GM18505 (cell line): ENCODE results near the gene HDHD3.

Source experiments
- ATAC-seq: cut with Tn5 transposase; IDR thresholded peaks from one replicate; pipeline ENCODE4 v1.9.1; 2021; ENCODE audit not compliant: unreplicated experiment
- POLR2A ChIP-seq: IDR thresholded peaks from 4 replicates; pipeline ENCODE4 v1.6.1; 2011; ENCODE audit warnings: borderline replicate concordance; ENCODE audit not compliant: insufficient read depth, insufficient read length; ENCODE audit errors: extremely low read depth

Gene HDHD3

DNA sequence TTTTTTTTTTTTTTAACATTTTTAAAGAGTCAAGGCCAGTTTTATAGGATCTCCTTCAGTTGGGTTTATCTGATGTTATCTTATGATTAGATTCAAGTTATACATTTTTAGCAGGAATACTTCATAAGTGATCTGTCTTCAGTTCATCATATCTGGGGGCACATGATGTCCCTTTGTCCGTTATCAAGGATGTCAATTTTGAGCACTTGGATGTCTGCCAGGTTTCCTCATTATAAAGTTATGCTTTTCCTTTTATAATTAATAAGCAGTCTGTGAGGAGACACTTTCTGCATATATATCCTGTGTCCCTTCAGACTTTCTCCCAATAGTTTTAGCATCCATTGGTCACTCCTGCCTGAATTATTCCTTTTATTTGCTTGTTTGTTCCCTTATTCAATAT is 11.8 kb downstream of the HDHD3 start:
- no peak for ATAC-seq
- no peak for TF ChIP-seq POLR2A

DNA sequence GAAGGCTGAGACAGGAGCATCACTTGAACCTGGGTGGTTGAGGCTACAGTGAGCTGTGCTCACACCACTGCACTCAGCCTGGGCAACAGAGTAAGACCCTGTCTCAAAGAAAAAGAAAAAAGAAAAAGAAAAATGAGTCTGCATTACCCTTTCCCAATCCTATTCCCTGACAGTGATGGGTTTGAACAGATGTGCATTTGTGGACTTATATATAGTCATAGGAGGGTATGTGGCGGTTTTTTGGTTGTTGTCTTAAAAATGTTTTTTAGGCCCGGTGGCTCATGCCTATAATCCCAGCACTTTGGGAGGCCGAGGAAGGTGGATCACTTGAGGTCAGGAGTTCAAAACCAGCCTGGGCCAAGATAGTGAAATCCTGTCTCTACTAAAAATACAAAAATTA is 13.4 kb downstream of the HDHD3 start:
- no peak for TF ChIP-seq POLR2A
- ATAC-seq, result no peak

GRCh38 chr9:113361304-113362018 is 15.3 kb downstream of the HDHD3 start:
- no peak for TF ChIP-seq POLR2A
- ATAC-seq, result no peak

DNA sequence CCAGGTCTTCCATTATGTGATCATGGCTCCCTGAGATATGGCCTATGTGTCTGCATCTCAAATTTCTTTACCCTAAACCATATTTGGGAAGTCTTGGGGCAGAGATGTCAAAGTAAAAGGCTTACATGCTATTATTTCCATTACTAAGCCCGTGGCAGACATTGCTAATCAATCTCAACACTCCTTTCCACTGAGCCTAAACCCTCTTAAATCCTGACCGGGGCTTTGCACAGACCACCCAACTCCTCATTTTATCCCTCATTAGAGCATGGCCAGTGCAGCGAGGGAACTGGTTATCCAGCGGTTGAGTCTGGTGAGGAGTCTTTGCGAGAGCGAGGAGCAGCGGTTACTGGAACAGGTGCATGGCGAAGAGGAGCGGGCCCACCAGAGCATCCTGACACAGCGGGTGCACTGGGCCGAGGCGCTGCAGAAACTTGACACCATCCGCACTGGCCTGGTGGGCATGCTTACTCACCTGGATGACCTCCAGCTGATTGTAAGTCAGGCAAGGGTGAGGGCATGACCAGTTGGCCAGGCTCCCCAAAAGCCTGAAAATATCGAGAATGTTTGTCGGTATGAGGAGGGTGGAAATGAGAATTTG is 16.4 kb downstream of the HDHD3 start:
- TF ChIP-seq POLR2A, result no peak
- no peak for ATAC-seq

- ATAC-seq, result no peak
- no peak for TF ChIP-seq POLR2A
Measured at GRCh38 chr9:113359385-113359784, 17.4 kb downstream of the HDHD3 start.

DNA sequence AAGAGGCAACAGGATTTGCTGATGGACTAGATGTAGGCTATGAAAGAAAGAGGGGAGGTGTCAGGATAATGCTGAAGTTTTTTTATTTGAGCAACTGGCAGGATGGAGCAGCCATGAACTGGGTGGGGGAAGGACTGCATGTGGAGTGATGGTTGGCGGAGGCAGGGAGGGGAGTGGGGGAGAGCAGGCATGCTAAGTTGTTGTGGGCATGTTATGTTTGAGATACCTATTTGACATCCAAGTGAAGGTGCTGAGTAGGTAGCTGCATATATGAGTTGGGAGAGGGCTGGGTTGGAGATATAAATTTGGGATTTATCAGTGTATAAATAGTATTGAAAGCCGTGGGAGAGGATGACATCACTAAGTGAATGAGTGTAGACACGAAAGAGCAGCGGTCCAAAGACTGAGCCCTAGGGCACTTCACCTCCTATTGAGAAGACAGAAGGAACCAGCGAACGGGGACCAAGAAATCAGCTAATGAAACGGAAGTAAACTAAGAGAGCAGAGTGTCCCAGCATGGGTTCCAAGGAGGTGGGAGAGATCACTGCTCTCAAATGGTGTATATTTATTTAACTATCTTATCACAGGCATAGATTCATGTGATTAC is 20.0 kb downstream of the HDHD3 start:
- no peak for ATAC-seq
- no peak for TF ChIP-seq POLR2A

- ATAC-seq, result no peak
- TF ChIP-seq POLR2A, result no peak
Measured at GRCh38 chr9:113355040-113355596, 21.7 kb downstream of the HDHD3 start.

- no peak for ATAC-seq
- TF ChIP-seq POLR2A, result no peak
Measured at GRCh38 chr9:113352411-113352810, 24.4 kb downstream of the HDHD3 start.

- no peak for TF ChIP-seq POLR2A
- ATAC-seq, result no peak
Measured at GRCh38 chr9:113352006-113352405, 24.8 kb downstream of the HDHD3 start.

- ATAC-seq, result peak; percentile 41
Measured at GRCh38 chr9:113350937-113351336, 25.8 kb downstream of the HDHD3 start.

GRCh38 chr9:113350107-113350661 is 26.6 kb downstream of the HDHD3 start:
- no peak for ATAC-seq
- peak; percentile 2 for TF ChIP-seq POLR2A

More at GRCh38 chr9:113350937-113351336, 25.8 kb downstream of the HDHD3 start:
- TF ChIP-seq POLR2A, result no peak

DNA sequence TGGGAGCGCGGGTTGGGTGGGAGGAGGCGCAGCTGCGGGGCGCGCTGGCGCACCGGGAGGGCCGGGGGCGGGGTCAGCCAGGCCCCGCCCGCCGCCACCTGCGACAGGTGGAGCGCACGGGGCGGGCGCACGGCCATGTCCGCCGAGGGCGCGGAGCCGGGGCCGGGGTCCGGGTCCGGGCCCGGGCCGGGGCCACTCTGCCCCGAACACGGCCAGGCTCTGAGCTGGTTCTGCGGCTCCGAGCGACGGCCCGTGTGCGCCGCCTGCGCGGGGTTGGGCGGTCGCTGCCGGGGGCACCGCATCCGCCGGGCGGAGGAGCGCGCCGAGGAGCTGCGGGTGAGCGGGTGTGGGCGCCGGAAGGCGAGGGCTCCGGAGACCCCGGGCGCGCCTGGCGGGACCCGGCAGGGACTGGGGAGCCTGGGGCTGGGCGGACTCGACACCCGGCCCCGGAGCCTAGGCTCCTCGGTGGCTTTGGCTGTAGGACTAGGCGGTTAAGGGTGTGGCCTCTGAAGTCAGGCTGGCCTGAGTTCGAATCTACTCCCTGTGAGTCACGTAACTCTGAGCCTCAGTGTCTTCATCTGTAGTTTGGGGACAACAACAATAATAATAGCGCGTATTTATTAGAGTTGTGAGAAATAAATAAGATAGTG is 27.2 kb downstream of the HDHD3 start, which contains the start of gene BSPRY:
Gene BSPRY (plus strand): TSS at position 97 of the 650 bp plus-strand sequence. CDS start 39 bp downstream, at position 136.
- peak; percentile 36 for ATAC-seq

GRCh38 chr9:113349066-113349444 is 27.7 kb downstream of the HDHD3 start:
- TF ChIP-seq POLR2A, result no peak
- no peak for ATAC-seq

More for the DNA sequence above, 27.2 kb downstream of the HDHD3 start, which contains the start of gene BSPRY:
- TF ChIP-seq POLR2A, result no peak
